IMR-90 (cell line): ENCODE measurements around the gene NRG4. TPM values are rescaled to one million over a fixed set of nuclear protein-coding genes. Genes with fewer than 3 reads are reported as not detected.

Source experiments
- ATAC-seq: fragments of 200-7000 bp; cut with Tn5 transposase; 2 replicates; pipeline ENCODE4 v1.9.1; 2020; ENCODE audit warnings: low read depth, mild to moderate bottlenecking, moderate library complexity
- BruUV-seq: library from RNA; stranded (reverse); fragments of 400-500 nt; replicated peaks from 2 replicates; lab custom pipeline; 2021; lab: Mats Ljungman, UMichigan
- CTCF ChIA-PET: fragments of 300-600 bp; formaldehyde crosslinking; extraction: SDS; loops from one replicate; lab custom pipeline; 2021; ENCODE audit warnings: antibody characterized with exemption; lab: Yijun Ruan, JAX
- POLR2A ChIA-PET: fragments of 300-600 bp; sonication (Branson Sonifier 250); formaldehyde crosslinking; loops from one replicate; lab custom pipeline; 2022; ENCODE audit warnings: antibody characterized with exemption; ENCODE audit not compliant: unreplicated experiment; lab: Charles Lee
- DNase-seq: peaks from one replicate; pipeline ENCODE4 v3.0.0; 2013
- H2AFZ ChIP-seq: replicated peaks from 2 replicates; pipeline ENCODE3; 2013; ENCODE audit warnings: low read length, mild to moderate bottlenecking; ENCODE audit not compliant: poor library complexity
- H2AK5ac ChIP-seq: 2 replicates; pipeline ENCODE4 v1.6.1; 2013; ENCODE audit warnings: low read depth, low read length, inconsistent platforms
- H2AK9ac ChIP-seq: replicated peaks from 2 replicates; pipeline ENCODE3; 2013; ENCODE audit warnings: mild to moderate bottlenecking, low read depth, low read length, moderate library complexity; ENCODE audit not compliant: poor library complexity
- H2BK120ac ChIP-seq: 2 replicates; pipeline ENCODE4 v1.6.1; 2013; ENCODE audit warnings: low read depth, low read length, inconsistent platforms
- H2BK15ac ChIP-seq: 3 replicates; pipeline ENCODE4 v1.6.1; 2013; ENCODE audit warnings: low read depth, low read length, inconsistent platforms
- H2BK20ac ChIP-seq: 2 replicates; pipeline ENCODE4 v1.6.1; 2013; ENCODE audit warnings: low read depth, mild to moderate bottlenecking, inconsistent platforms, low read length, moderate library complexity
- H2BK5ac ChIP-seq: 2 replicates; pipeline ENCODE4 v1.6.1; 2013; ENCODE audit warnings: mild to moderate bottlenecking, low read depth, low read length, inconsistent platforms; ENCODE audit not compliant: poor library complexity, severe bottlenecking
- H3K14ac ChIP-seq: replicated peaks from 2 replicates; pipeline ENCODE4 v1.6.1; 2013; ENCODE audit warnings: low read depth, low read length, inconsistent platforms
- H3K18ac ChIP-seq: 2 replicates; pipeline ENCODE4 v1.6.1; 2013; ENCODE audit warnings: low read depth, low read length, control low read depth
- H3K23ac ChIP-seq: 2 replicates; pipeline ENCODE4 v1.6.1; 2013; ENCODE audit warnings: low read depth, low read length, inconsistent platforms
- H3K27ac ChIP-seq: 2 replicates; pipeline ENCODE4 v1.5.1; 2013; ENCODE audit warnings: mild to moderate bottlenecking, control low read depth, low read length; ENCODE audit not compliant: insufficient read depth
- H3K27me3 ChIP-seq: 2 replicates; pipeline ENCODE4 v1.6.1; 2013; ENCODE audit warnings: low read length; ENCODE audit not compliant: control insufficient read depth, insufficient read depth
- H3K36me3 ChIP-seq: 2 replicates; pipeline ENCODE4 v1.6.1; 2013; ENCODE audit warnings: low read length, mixed read lengths; ENCODE audit not compliant: control insufficient read depth, insufficient read depth
- H3K4ac ChIP-seq: 2 replicates; pipeline ENCODE4 v1.6.1; 2013; ENCODE audit warnings: low read depth, low read length, inconsistent platforms
- H3K4me1 ChIP-seq: 2 replicates; pipeline ENCODE4 v1.6.1; 2013; ENCODE audit warnings: low read length, mixed read lengths; ENCODE audit not compliant: control insufficient read depth, insufficient read depth
- H3K4me2 ChIP-seq: 2 replicates; pipeline ENCODE4 v1.6.1; 2013; ENCODE audit warnings: low read depth, mild to moderate bottlenecking, control low read depth, low read length, moderate library complexity
- H3K4me3 ChIP-seq: 2 replicates; pipeline ENCODE4 v1.5.1; 2013; ENCODE audit warnings: low read depth, mild to moderate bottlenecking, control low read depth, low read length, moderate library complexity; ENCODE audit not compliant: insufficient read depth
- H3K56ac ChIP-seq: 2 replicates; pipeline ENCODE4 v1.6.1; 2013; ENCODE audit warnings: low read length, inconsistent platforms; ENCODE audit not compliant: insufficient read depth; ENCODE audit errors: extremely low read depth
- H3K79me1 ChIP-seq, 2 experiments: 2 replicates each; pipeline ENCODE4 v1.6.1; 2013; ENCODE audit warnings: low read length in 2 of 2, inconsistent platforms in 1 of 2, low read depth in 1 of 2
- H3K9ac ChIP-seq: 2 replicates; pipeline ENCODE4 v1.6.1; 2013; ENCODE audit warnings: low read depth, low read length, control low read depth
- H3K9me1 ChIP-seq: 2 replicates; pipeline ENCODE4 v1.6.1; 2013; ENCODE audit warnings: low read length, inconsistent platforms; ENCODE audit not compliant: insufficient read depth
- H3K9me3 ChIP-seq: 2 replicates; pipeline ENCODE4 v1.6.1; 2013; ENCODE audit warnings: low read length; ENCODE audit not compliant: control insufficient read depth, insufficient read depth
- H4K20me1 ChIP-seq: 2 replicates; pipeline ENCODE4 v1.6.1; 2013; ENCODE audit warnings: low read length, inconsistent platforms; ENCODE audit not compliant: insufficient read depth
- H4K5ac ChIP-seq: 2 replicates; pipeline ENCODE4 v1.6.1; 2013; ENCODE audit warnings: mild to moderate bottlenecking, low read depth, low read length, control low read depth
- H4K8ac ChIP-seq, 2 experiments: 2 replicates each; pipeline ENCODE4 v1.6.1; 2013; ENCODE audit warnings: low read depth in 2 of 2, low read length in 2 of 2, control low read depth in 1 of 2, inconsistent platforms in 1 of 2
- H4K91ac ChIP-seq: 2 replicates; pipeline ENCODE4 v1.6.1; 2013; ENCODE audit warnings: low read depth, low read length, inconsistent platforms; ENCODE audit not compliant: insufficient read depth
- CEBPB ChIP-seq: IDR thresholded peaks from 2 replicates; pipeline ENCODE4 v1.6.1; 2012; ENCODE audit warnings: low read depth, low read length, improper control_type of control experiment
- CHD1 ChIP-seq: IDR thresholded peaks from 2 replicates; pipeline ENCODE4 v1.6.1; 2012; ENCODE audit warnings: low read depth, low read length, improper control_type of control experiment
- CTCF ChIP-seq: conservative IDR thresholded peaks from 2 replicates; pipeline ENCODE4 v1.5.1; 2012; ENCODE audit warnings: mild to moderate bottlenecking, low read depth, low read length, improper control_type of control experiment
- MAZ ChIP-seq: IDR thresholded peaks from 2 replicates; pipeline ENCODE4 v1.6.1; 2012; ENCODE audit warnings: low read depth, mild to moderate bottlenecking, low read length, improper control_type of control experiment, moderate library complexity, borderline replicate concordance
- MXI1 ChIP-seq: IDR thresholded peaks from 2 replicates; pipeline ENCODE4 v1.6.1; 2012; ENCODE audit warnings: low read depth, mild to moderate bottlenecking, low read length, moderate library complexity, borderline replicate concordance
- USF2 ChIP-seq: fragments of 150-350 bp; IDR thresholded peaks from 2 replicates; pipeline ENCODE4 v1.6.1; 2017; ENCODE audit warnings: mild to moderate bottlenecking, antibody characterized with exemption, low read length, low read depth
- WGBS, 2 experiments: methylation state at CpG; one replicate each; pipeline versions ENCODE4 v1.1.5 to v1.1.7; 2013; ENCODE audit warnings: missing lambda C conversion rate in 2 of 2; ENCODE audit not compliant: insufficient read length in 1 of 2; ENCODE audit errors: extremely low coverage in 2 of 2; 5-methylcytosine and 5-hydroxymethylcytosine counted together
- dilution Hi-C: fragments of 300-500 bp; cut with HindIII; formaldehyde crosslinking; loops from one replicate; pipeline ENCODE4 v1.14.3; 2018; ENCODE audit warnings: low sequenced_read_pairs; ENCODE audit not compliant: unreplicated experiment
- in situ Hi-C: fragments of 300-500 bp; cut with MboI; formaldehyde crosslinking; loops from 3 replicates; pipeline ENCODE4 v1.14.3; 2019; ENCODE audit warnings: low sequenced_read_pairs, inconsistent platforms, mixed read lengths
- intact Hi-C: fragments of 100-400 bp; cut with micrococcal nuclease; formaldehyde crosslinking; loops from 2 replicates; pipeline ENCODE4 v1.10.0; 2022
- polyA plus RNA-seq, 3 experiments: library from polyadenylated mRNA; depleted of rRNA; stranded (reverse); fragments of >200 nt; gene quantifications; 2 replicates each; pipeline ENCODE4 v1.2.3, GENCODE V29; 2012; ENCODE audit warnings: low replicate concordance in 1 of 3
- total RNA-seq: library from RNA; depleted of rRNA; stranded (reverse); fragments of >200 nt; gene quantifications from 2 replicates; pipeline ENCODE4 v1.2.3, GENCODE V29; 2012

Gene NRG4
- total and polyA plus RNA-seq, 2 of the 4 experiments (the other 2 are of a cell fraction), result not detected

GRCh38 chr15:76033438-76033837 lies 21.2 kb upstream of the NRG4 start:
- Histone ChIP-seq H3K9me3 (no peaks in the 10 kb centered on the region), H3K4me2 (no peak overlapping the region), H4K91ac (no peak overlapping the region), H3K27ac (no peak overlapping the region), H3K79me1 (no peaks in the 10 kb centered on the region), H2BK5ac (no peak overlapping the region), H3K9ac (no peak overlapping the region), H3K27me3 (peaks cover 21% of the 10 kb centered on the region), H3K56ac (no peak overlapping the region), H2BK20ac (no peak overlapping the region), H4K20me1 (no peaks in the 10 kb centered on the region), H2AFZ (no peak overlapping the region), H4K5ac (no peak overlapping the region), H3K18ac (no peak overlapping the region), H2BK120ac (no peak overlapping the region), H3K4ac (no peak overlapping the region), H2AK5ac (no peak overlapping the region), H3K23ac (no peak overlapping the region), H3K9me1 (no peaks in the 10 kb centered on the region), H3K4me1 (no peaks in the 10 kb centered on the region), H4K8ac (no peak overlapping the region), H3K14ac (no peak overlapping the region), H2BK15ac (no peak overlapping the region), H3K4me3 (no peak overlapping the region), H3K36me3 (no peaks in the 10 kb centered on the region), H2AK9ac (no peak overlapping the region)
- in situ Hi-C loops, result no loop called here
- ChIA-PET POLR2A (no interaction called here), CTCF (no interaction called here)
- DNase-seq (no peak), ATAC-seq (no peak)
- TF ChIP-seq CEBPB (no peak), CTCF (no peak), MXI1 (no peak), MAZ (no peak), USF2 (no peak), CHD1 (no peak)
- intact Hi-C loops, result no loop called here
- WGBS, 2 experiments, result no CpG with 5 or more reads among the region's 1 CpG
- dilution Hi-C loops, result no loop called here
- no TSS peak for BruUV-seq
